ENCODE results near the gene DISC1. TPM values are rescaled to one million over a fixed set of nuclear protein-coding genes. Genes with fewer than 3 reads are reported as not detected.

DISC1 gene
- polyA plus RNA-seq, 1 donor from 2014 or later, result 0.84 TPM

DNA sequence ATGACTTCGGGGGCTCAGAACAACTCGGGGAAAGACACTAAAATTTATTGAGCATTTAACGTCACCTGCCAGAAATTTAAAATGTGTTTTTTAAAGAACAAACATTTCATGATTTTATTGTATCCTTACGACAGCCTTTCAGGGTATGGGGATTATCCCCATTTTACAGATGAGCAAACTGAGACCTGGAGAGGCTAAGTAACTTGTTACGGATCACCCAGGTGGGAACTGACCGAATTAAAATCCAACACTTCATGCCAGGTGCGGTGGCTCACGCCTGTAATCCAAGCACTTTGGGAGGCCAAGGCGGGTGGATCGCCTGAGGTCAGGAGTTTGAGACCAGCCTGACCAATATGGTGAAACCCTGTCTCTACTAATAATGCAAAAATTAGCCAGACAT, 50.9 kb downstream of the DISC1 start:
- no peaks in the 10 kb centered on the region for H3F3A ChIP-seq (ENCODE audit: insufficient read depth, low read length, poor library complexity, severe bottlenecking)
- H3K4me2 ChIP-seq (ENCODE audit: low read length), result no peak overlapping the region
- no peak overlapping the region for H3K4me3 ChIP-seq (ENCODE audit: low read length)
- no peak for TF ChIP-seq EP300 (conservative IDR thresholded peaks at IDR 0.05; ENCODE audit: poor library complexity, severe bottlenecking)
- TF ChIP-seq, protein P1, sequence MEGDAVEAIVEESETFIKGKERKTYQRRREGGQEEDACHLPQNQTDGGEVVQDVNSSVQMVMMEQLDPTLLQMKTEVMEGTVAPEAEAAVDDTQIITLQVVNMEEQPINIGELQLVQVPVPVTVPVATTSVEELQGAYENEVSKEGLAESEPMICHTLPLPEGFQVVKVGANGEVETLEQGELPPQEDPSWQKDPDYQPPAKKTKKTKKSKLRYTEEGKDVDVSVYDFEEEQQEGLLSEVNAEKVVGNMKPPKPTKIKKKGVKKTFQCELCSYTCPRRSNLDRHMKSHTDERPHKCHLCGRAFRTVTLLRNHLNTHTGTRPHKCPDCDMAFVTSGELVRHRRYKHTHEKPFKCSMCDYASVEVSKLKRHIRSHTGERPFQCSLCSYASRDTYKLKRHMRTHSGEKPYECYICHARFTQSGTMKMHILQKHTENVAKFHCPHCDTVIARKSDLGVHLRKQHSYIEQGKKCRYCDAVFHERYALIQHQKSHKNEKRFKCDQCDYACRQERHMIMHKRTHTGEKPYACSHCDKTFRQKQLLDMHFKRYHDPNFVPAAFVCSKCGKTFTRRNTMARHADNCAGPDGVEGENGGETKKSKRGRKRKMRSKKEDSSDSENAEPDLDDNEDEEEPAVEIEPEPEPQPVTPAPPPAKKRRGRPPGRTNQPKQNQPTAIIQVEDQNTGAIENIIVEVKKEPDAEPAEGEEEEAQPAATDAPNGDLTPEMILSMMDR (IDR thresholded peaks at IDR 0.05; ENCODE audit: poor library complexity, severe bottlenecking), result no peak
- H3K9me3 ChIP-seq (ENCODE audit: low read length), result no peaks in the 10 kb centered on the region
- H3K9ac ChIP-seq (ENCODE audit: low read length), result no peak overlapping the region
- no peaks in the 10 kb centered on the region for H3K9me2 ChIP-seq (ENCODE audit: insufficient read depth, low read length)
- H2AFZ ChIP-seq (ENCODE audit: low read depth, low read length), result no peak overlapping the region
- H3K36me3 ChIP-seq (ENCODE audit: insufficient read depth, low read length), result no peaks in the 10 kb centered on the region
- no peaks in the 10 kb centered on the region for H3K79me2 ChIP-seq (replicated peaks; ENCODE audit: insufficient read depth, low read length)
- H3K27me3 ChIP-seq (ENCODE audit: insufficient read depth, low read depth, low read length), result no peaks in the 10 kb centered on the region
- H4K20me1 ChIP-seq (ENCODE audit: insufficient read depth), result no peaks in the 10 kb centered on the region
- H3K27ac ChIP-seq (ENCODE audit: low read length), result no peak overlapping the region

DNA sequence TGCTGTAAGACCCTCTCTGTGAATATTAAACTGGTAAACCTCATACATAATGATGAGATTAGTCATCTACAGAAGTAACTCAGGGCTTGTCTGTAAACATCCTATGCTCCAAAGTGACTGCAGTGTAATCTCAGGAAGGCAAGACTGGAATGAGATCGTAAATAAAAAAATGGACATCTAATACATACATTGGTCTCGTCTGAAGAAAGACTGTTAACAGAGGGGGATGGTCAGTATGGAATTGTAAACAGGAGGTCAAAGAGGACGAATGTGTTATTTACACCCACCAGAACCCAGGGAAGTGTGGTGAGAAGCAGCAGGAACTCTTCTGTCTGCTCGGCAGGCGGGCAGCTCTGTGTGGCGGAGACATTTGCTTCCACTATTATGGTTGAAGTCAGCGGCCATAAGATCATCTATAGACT, 51.4 kb downstream of the DISC1 start:
- Histone ChIP-seq H3K9me3 (ENCODE audit: low read length) (no peaks in the 10 kb centered on the region), H3K9me2 (ENCODE audit: insufficient read depth, low read length) (no peaks in the 10 kb centered on the region), H3F3A (ENCODE audit: insufficient read depth, low read length, poor library complexity, severe bottlenecking) (no peaks in the 10 kb centered on the region), H3K79me2 (replicated peaks; ENCODE audit: insufficient read depth, low read length) (no peaks in the 10 kb centered on the region), H3K36me3 (ENCODE audit: insufficient read depth, low read length) (no peaks in the 10 kb centered on the region), H4K20me1 (ENCODE audit: insufficient read depth) (no peaks in the 10 kb centered on the region), H3K27ac (ENCODE audit: low read length) (no peak overlapping the region), H3K9ac (ENCODE audit: low read length) (no peak overlapping the region), H3K4me2 (ENCODE audit: low read length) (no peak overlapping the region), H3K4me3 (ENCODE audit: low read length) (no peak overlapping the region), H2AFZ (ENCODE audit: low read depth, low read length) (no peak overlapping the region), H3K27me3 (ENCODE audit: insufficient read depth, low read depth, low read length) (no peaks in the 10 kb centered on the region)
- no peak for TF ChIP-seq TAF1 (IDR thresholded peaks at IDR 0.05; ENCODE audit: low read depth)
- no peak for TF ChIP-seq EZH2 (IDR thresholded peaks at IDR 0.05; ENCODE audit: borderline replicate concordance, insufficient read depth, low read length, poor library complexity, severe bottlenecking)
- no peak for TF ChIP-seq MXI1 (conservative IDR thresholded peaks at IDR 0.05; ENCODE audit: poor library complexity, severe bottlenecking)
- TF ChIP-seq RAD21 (conservative IDR thresholded peaks at IDR 0.05), result no peak
- TF ChIP-seq, protein P2, sequence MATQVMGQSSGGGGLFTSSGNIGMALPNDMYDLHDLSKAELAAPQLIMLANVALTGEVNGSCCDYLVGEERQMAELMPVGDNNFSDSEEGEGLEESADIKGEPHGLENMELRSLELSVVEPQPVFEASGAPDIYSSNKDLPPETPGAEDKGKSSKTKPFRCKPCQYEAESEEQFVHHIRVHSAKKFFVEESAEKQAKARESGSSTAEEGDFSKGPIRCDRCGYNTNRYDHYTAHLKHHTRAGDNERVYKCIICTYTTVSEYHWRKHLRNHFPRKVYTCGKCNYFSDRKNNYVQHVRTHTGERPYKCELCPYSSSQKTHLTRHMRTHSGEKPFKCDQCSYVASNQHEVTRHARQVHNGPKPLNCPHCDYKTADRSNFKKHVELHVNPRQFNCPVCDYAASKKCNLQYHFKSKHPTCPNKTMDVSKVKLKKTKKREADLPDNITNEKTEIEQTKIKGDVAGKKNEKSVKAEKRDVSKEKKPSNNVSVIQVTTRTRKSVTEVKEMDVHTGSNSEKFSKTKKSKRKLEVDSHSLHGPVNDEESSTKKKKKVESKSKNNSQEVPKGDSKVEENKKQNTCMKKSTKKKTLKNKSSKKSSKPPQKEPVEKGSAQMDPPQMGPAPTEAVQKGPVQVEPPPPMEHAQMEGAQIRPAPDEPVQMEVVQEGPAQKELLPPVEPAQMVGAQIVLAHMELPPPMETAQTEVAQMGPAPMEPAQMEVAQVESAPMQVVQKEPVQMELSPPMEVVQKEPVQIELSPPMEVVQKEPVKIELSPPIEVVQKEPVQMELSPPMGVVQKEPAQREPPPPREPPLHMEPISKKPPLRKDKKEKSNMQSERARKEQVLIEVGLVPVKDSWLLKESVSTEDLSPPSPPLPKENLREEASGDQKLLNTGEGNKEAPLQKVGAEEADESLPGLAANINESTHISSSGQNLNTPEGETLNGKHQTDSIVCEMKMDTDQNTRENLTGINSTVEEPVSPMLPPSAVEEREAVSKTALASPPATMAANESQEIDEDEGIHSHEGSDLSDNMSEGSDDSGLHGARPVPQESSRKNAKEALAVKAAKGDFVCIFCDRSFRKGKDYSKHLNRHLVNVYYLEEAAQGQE (IDR thresholded peaks at IDR 0.05; ENCODE audit: borderline replicate concordance), result no peak
- TF ChIP-seq, protein P1 (IDR thresholded peaks at IDR 0.05; ENCODE audit: poor library complexity, severe bottlenecking), result no peak

All from neural cell (in vitro differentiated cells).